Lung (tissue), 12 donors: ENCODE data around the gene DNASE1L1. TPM values are rescaled to one million over a fixed set of nuclear protein-coding genes. Genes with fewer than 3 reads are reported as not detected.
A peak's percentile ranks its signal among the peaks of the same experiment; 100 is the strongest.

Experiments
- ATAC-seq: fragments of 200-7000 bp; cut with Tn5 transposase; one replicate; pipeline ENCODE4 v1.9.1; 2020; ENCODE audit warnings: moderate number of reproducible peaks; ENCODE audit not compliant: insufficient read depth, low FRiP score
- DNase-seq, 3 donors: peaks; one replicate each; pipeline ENCODE4 v3.0.0-alpha.2; 2013 to 2017
- H3K27ac ChIP-seq, 2 donors: one replicate each; pipeline ENCODE4 v1.5.1; 2013; ENCODE audit warnings: mild to moderate bottlenecking in 2 of 2, moderate library complexity in 2 of 2, control low read depth in 1 of 2, inconsistent platforms in 1 of 2, low read depth in 1 of 2, low read length in 1 of 2
- H3K27me3 ChIP-seq, 3 donors: one replicate each; pipeline ENCODE4 v1.5.1; 2013; ENCODE audit warnings: low read length in 2 of 3; ENCODE audit not compliant: control insufficient read depth in 3 of 3, insufficient read depth in 3 of 3
- H3K36me3 ChIP-seq, 4 donors: one replicate each; pipeline ENCODE4 v1.5.1; 2013; ENCODE audit warnings: low read length in 4 of 4, mild to moderate bottlenecking in 1 of 4, moderate library complexity in 1 of 4; ENCODE audit not compliant: control insufficient read depth in 4 of 4, insufficient read depth in 4 of 4
- H3K4me1 ChIP-seq, 5 donors: one replicate each; pipeline ENCODE4 v1.5.1; 2013; ENCODE audit warnings: low read length in 5 of 5, mild to moderate bottlenecking in 2 of 5, moderate library complexity in 1 of 5; ENCODE audit not compliant: control insufficient read depth in 5 of 5, insufficient read depth in 5 of 5
- H3K4me3 ChIP-seq: one replicate; pipeline ENCODE4 v1.5.1; 2013; ENCODE audit warnings: mild to moderate bottlenecking, control low read depth, moderate library complexity
- H3K9ac ChIP-seq, 2 donors: one replicate each; pipeline ENCODE4 v1.5.1; 2013; ENCODE audit warnings: low read length in 2 of 2, control low read depth in 1 of 2; ENCODE audit not compliant: insufficient read depth in 1 of 2
- H3K9me3 ChIP-seq, 4 donors: one replicate each; pipeline ENCODE4 v1.5.1; 2013; ENCODE audit warnings: low read length in 3 of 4, mild to moderate bottlenecking in 1 of 4, moderate library complexity in 1 of 4; ENCODE audit not compliant: control insufficient read depth in 4 of 4, insufficient read depth in 3 of 4
- WGBS, 2 donors: extraction: QIAGEN DNeasy Blood & Tissue Kit; methylation state at CpG; one replicate each; pipeline ENCODE4 v1.1.7; 2013; 5-methylcytosine and 5-hydroxymethylcytosine counted together
- polyA plus RNA-seq, 2 donors: library from polyadenylated mRNA; stranded (reverse); fragments of 200-250 nt; gene quantifications; one replicate each; pipeline ENCODE4 v1.2.1, GENCODE V29; 2013
- total RNA-seq, 2 donors: library from RNA; depleted of rRNA in 1 of 2; stranded (reverse); fragments of >200 nt in 1 of 2; gene quantifications; one replicate each; pipeline ENCODE4 v1.2.1, GENCODE V29; 2014 to 2021
- TF ChIP-seq, protein P1 (sequence below): IDR thresholded peaks from 2 replicates; pipeline ENCODE4 v1.5.1; 2012; ENCODE audit warnings: mild to moderate bottlenecking; ENCODE audit errors: control extremely low read depth, extremely low read depth
- donor health status: control.
- donor health status: control.
- donor health status: Bipolar disorder and iron deficiency.
- donor health status: healthy.
- donor health status: DM: yes; HTN: yes; CAD: no.

Gene DNASE1L1
- total and polyA plus RNA-seq, 4 donors, result 12.5 to 52.3 (median 34.6) TPM

GRCh38 chrX:154417157-154417556 is 8.1 kb upstream of the DNASE1L1 start:
- ATAC-seq (no peak), DNase-seq (no peak)
- Histone ChIP-seq H3K9ac (no peak overlapping the region), H3K27me3 (peaks cover 0 to 3% (median 0%) of the 10 kb centered on the region in 3 donors), H3K4me3 (no peak overlapping the region), H3K9me3 (peaks cover 0 to 6% (median 2%) of the 10 kb centered on the region in 4 donors), H3K27ac (no peak overlapping the region), H3K36me3 (peaks cover 0 to 4% (median 0%) of the 10 kb centered on the region in 4 donors), H3K4me1 (peaks cover 0 to 2% (median 0%) of the 10 kb centered on the region in 5 donors)
- TF ChIP-seq, protein P1, sequence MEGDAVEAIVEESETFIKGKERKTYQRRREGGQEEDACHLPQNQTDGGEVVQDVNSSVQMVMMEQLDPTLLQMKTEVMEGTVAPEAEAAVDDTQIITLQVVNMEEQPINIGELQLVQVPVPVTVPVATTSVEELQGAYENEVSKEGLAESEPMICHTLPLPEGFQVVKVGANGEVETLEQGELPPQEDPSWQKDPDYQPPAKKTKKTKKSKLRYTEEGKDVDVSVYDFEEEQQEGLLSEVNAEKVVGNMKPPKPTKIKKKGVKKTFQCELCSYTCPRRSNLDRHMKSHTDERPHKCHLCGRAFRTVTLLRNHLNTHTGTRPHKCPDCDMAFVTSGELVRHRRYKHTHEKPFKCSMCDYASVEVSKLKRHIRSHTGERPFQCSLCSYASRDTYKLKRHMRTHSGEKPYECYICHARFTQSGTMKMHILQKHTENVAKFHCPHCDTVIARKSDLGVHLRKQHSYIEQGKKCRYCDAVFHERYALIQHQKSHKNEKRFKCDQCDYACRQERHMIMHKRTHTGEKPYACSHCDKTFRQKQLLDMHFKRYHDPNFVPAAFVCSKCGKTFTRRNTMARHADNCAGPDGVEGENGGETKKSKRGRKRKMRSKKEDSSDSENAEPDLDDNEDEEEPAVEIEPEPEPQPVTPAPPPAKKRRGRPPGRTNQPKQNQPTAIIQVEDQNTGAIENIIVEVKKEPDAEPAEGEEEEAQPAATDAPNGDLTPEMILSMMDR, result no peak
- 74% methylated on average over 4 to 7 of the region's 7 CpGs for WGBS, 2 donors

GRCh38 chrX:154413142-154413541 is 4.1 kb upstream of the DNASE1L1 start:
- no peak overlapping the region for H3K9ac ChIP-seq
- H3K27ac ChIP-seq, result peak overlapping the region; percentile 94 to 98
- no peak overlapping the region for H3K4me3 ChIP-seq
- peaks cover 0 to 2% (median 0%) of the 10 kb centered on the region in 5 donors for H3K4me1 ChIP-seq
- H3K9me3 ChIP-seq, result peaks cover 0 to 6% (median 3%) of the 10 kb centered on the region in 4 donors
- H3K27me3 ChIP-seq, result no peaks in the 10 kb centered on the region
- 78 to 100% methylated on average over 1 to 8 of the region's 8 CpGs for WGBS, 2 donors
- no peak for ATAC-seq
- no peak for DNase-seq
- TF ChIP-seq, protein P1, result no peak
- peaks cover 0 to 4% (median 0%) of the 10 kb centered on the region in 4 donors for H3K36me3 ChIP-seq

GRCh38 chrX:154412468-154412867 is 3.4 kb upstream of the DNASE1L1 start:
- H3K27me3 ChIP-seq, result no peaks in the 10 kb centered on the region
- peaks cover 0 to 6% (median 3%) of the 10 kb centered on the region in 4 donors for H3K9me3 ChIP-seq
- TF ChIP-seq, protein P1, result no peak
- H3K36me3 ChIP-seq, result peaks cover 0 to 2% (median 0%) of the 10 kb centered on the region in 4 donors
- H3K9ac ChIP-seq, result peak overlapping the region in 1 of 2 donors; percentile 23
- ATAC-seq, result no peak
- peak overlapping the region; percentile 55 for H3K4me3 ChIP-seq
- peaks cover 0 to 2% (median 0%) of the 10 kb centered on the region in 5 donors for H3K4me1 ChIP-seq
- H3K27ac ChIP-seq, result peak overlapping the region; percentile 94 to 98
- no peak for DNase-seq
- 0 to 42% methylated on average over 4 of the region's 4 CpGs for WGBS, 2 donors

GRCh38 chrX:154411981-154412340 is 2.9 kb upstream of the DNASE1L1 start:
- H3K27ac ChIP-seq, result peak overlapping the region; percentile 94 to 98
- ATAC-seq (peak; percentile 67), DNase-seq (peak; percentile 56 to 65 (median 62))
- peaks cover 0 to 6% (median 3%) of the 10 kb centered on the region in 4 donors for H3K9me3 ChIP-seq
- H3K36me3 ChIP-seq, result peaks cover 0 to 2% (median 0%) of the 10 kb centered on the region in 4 donors
- TF ChIP-seq, protein P1, result no peak
- H3K27me3 ChIP-seq, result no peaks in the 10 kb centered on the region
- H3K4me3 ChIP-seq, result peak overlapping the region; percentile 55
- WGBS, 2 donors, result 1 to 39% methylated on average over 13 to 29 of the region's 29 CpGs
- peaks cover 0 to 2% (median 0%) of the 10 kb centered on the region in 5 donors for H3K4me1 ChIP-seq
- H3K9ac ChIP-seq, result peak overlapping the region in 1 of 2 donors; percentile 23
